HepG2 (cell line): ENCODE results near the gene PTPRO. TPM values are rescaled to one million over a fixed set of nuclear protein-coding genes. Genes with fewer than 3 reads are reported as not detected.
A peak's percentile ranks its signal among the peaks of the same experiment; 100 is the strongest.

Source experiments
- ATAC-seq: fragments of 200-7000 bp; cut with Tn5 transposase; 3 replicates; pipeline ENCODE4 v1.9.1; 2020; ENCODE audit warnings: mild to moderate bottlenecking, moderate library complexity
- BruUV-seq: library from RNA; stranded (reverse); fragments of 400-500 nt; replicated peaks from 2 replicates; lab custom pipeline; 2021; lab: Mats Ljungman, UMichigan
- CTCF ChIA-PET: fragments of 300-600 bp; formaldehyde crosslinking; extraction: SDS; loops from one replicate; lab custom pipeline; 2021; ENCODE audit warnings: low total read pairs, inconsistent platforms, low intra/inter-chr PET ratio; lab: Yijun Ruan, JAX
- POLR2A ChIA-PET: fragments of 350-600 bp; sonication (Branson Sonifier 250); formaldehyde crosslinking; loops from one replicate; lab custom pipeline; 2020; ENCODE audit warnings: antibody characterized with exemption, inconsistent platforms; lab: Yijun Ruan, JAX
- DNase-seq: peaks from one replicate; pipeline ENCODE4 v3.0.0-alpha.2; 2015; ENCODE audit warnings: low spot score
- FAIRE-seq: peaks from 3 replicates; lab custom pipeline; 2011; peaks lifted over from hg19 to GRCh38; lab: Jason Lieb, UNC
- H2AFZ ChIP-seq: one replicate; pipeline ENCODE4 v1.6.1; 2011; ENCODE audit warnings: low read length, inconsistent platforms
- H3K27ac ChIP-seq: fragments of 300-600 bp; 3 replicates; pipeline ENCODE4 v1.8.0; 2011; ENCODE audit warnings: mixed run types, mild to moderate bottlenecking, mixed read lengths, low read length, inconsistent platforms; ENCODE audit not compliant: insufficient read depth; ENCODE audit errors: extremely low read length
- H3K27me3 ChIP-seq, 2 experiments: fragments of 200-600 bp in 1 of 2; 2 replicates in 1 of 2; 3 replicates in 1 of 2; pipeline versions ENCODE4 v1.6.0 to v1.8.0; 2011; ENCODE audit warnings: low read length in 2 of 2, mild to moderate bottlenecking in 2 of 2, moderate library complexity in 2 of 2, inconsistent platforms in 1 of 2; ENCODE audit not compliant: insufficient read depth in 2 of 2, control insufficient read depth in 1 of 2
- H3K36me3 ChIP-seq, 2 experiments: fragments of 200-600 bp in 1 of 2; replicated peaks in 1 of 2; 2 replicates in 1 of 2; 3 replicates in 1 of 2; pipeline versions ENCODE4 v1.5.1 to v1.8.0; 2011; ENCODE audit warnings: low read length in 2 of 2, inconsistent platforms in 1 of 2; ENCODE audit not compliant: insufficient read depth in 2 of 2, control insufficient read depth in 1 of 2
- H3K4me1 ChIP-seq: 2 replicates; pipeline ENCODE4 v1.5.1; 2012; ENCODE audit warnings: low read length, inconsistent platforms; ENCODE audit not compliant: insufficient read depth
- H3K4me2 ChIP-seq: 2 replicates; pipeline ENCODE4 v1.6.0; 2011; ENCODE audit warnings: low read depth, low read length, inconsistent platforms
- H3K4me3 ChIP-seq, 3 experiments: fragments of 200-600 bp in 1 of 3; sonication (generic), shearing (Covaris generic) in 1 of 3; replicated peaks in 1 of 3; 2 replicates each; pipeline ENCODE4 v1.5.1; 2011 to 2016; ENCODE audit warnings: low read length in 3 of 3, inconsistent platforms in 2 of 3, low read depth in 2 of 3, mild to moderate bottlenecking in 2 of 3, control low read depth in 1 of 3, mixed read lengths in 1 of 3; ENCODE audit not compliant: insufficient read depth in 1 of 3
- H3K79me2 ChIP-seq: one replicate; pipeline ENCODE4 v1.6.1; 2011; ENCODE audit warnings: low read length, inconsistent platforms; ENCODE audit not compliant: insufficient read depth
- H3K9ac ChIP-seq: 2 replicates; pipeline ENCODE4 v1.6.0; 2011; ENCODE audit warnings: mild to moderate bottlenecking, low read depth, low read length, inconsistent platforms; ENCODE audit not compliant: insufficient read depth
- H3K9me3 ChIP-seq: 2 replicates; pipeline ENCODE4 v1.5.1; 2012; ENCODE audit warnings: mild to moderate bottlenecking, low read length
- H4K20me1 ChIP-seq: 2 replicates; pipeline ENCODE4 v1.6.0; 2011; ENCODE audit warnings: inconsistent platforms, mild to moderate bottlenecking, low read length, moderate library complexity; ENCODE audit not compliant: insufficient read depth
- ASH2L ChIP-seq: fragments of 300-600, 200-600 bp; sonication (generic); IDR thresholded peaks from 2 replicates; pipeline ENCODE4 v1.7.0; 2017; ENCODE audit warnings: low read depth, mild to moderate bottlenecking, moderate library complexity, mixed read lengths, low read length; ENCODE audit not compliant: insufficient read length
- CBX2 ChIP-seq, 2 experiments: fragments of 200-600 bp in 1 of 2; sonication (generic); formaldehyde crosslinking in 1 of 2; IDR thresholded peaks; 2 replicates each; pipeline versions ENCODE4 v1.7.0 to v1.8.1; 2018 to 2022; ENCODE audit warnings: low read depth in 2 of 2, low read length in 1 of 2, mild to moderate bottlenecking in 1 of 2, missing genetic modification reagents in 1 of 2
- CEBPB ChIP-seq: IDR thresholded peaks from 2 replicates; pipeline ENCODE4 v1.6.1; 2011; ENCODE audit warnings: low read depth, low read length, improper control_type of control experiment, borderline replicate concordance
- PRMT3 ChIP-seq: sonication (generic); formaldehyde crosslinking; IDR thresholded peaks from 2 replicates; pipeline ENCODE4 v1.8.1; 2022; ENCODE audit warnings: low read depth, mild to moderate bottlenecking, moderate library complexity, missing genetic modification reagents, borderline replicate concordance
- SP140L ChIP-seq: sonication (generic); formaldehyde crosslinking; IDR thresholded peaks from 2 replicates; pipeline ENCODE4 v1.4.0; 2020; ENCODE audit warnings: missing genetic modification reagents, borderline replicate concordance
- TAF15 ChIP-seq: fragments of 200-400 bp; formaldehyde crosslinking; IDR thresholded peaks from one replicate; pipeline ENCODE4 v1.6.1; 2018; ENCODE audit warnings: mild to moderate bottlenecking, low read depth, low read length; ENCODE audit not compliant: poor library complexity, severe bottlenecking
- TFAP4 ChIP-seq: sonication (generic); IDR thresholded peaks from 2 replicates; pipeline ENCODE4 v1.6.1; 2016; ENCODE audit warnings: low read depth, borderline replicate concordance
- THYN1 ChIP-seq: sonication (generic); formaldehyde crosslinking; IDR thresholded peaks from 2 replicates; pipeline ENCODE4 v1.8.1; 2023; ENCODE audit warnings: low read depth, mild to moderate bottlenecking, moderate library complexity, missing genetic modification reagents, borderline replicate concordance
- ZMYM2 ChIP-seq: sonication (generic); formaldehyde crosslinking; IDR thresholded peaks from 2 replicates; pipeline ENCODE4 v1.8.0; 2022; ENCODE audit warnings: mild to moderate bottlenecking, missing genetic modification reagents
- ZMYM4 ChIP-seq: sonication (generic); formaldehyde crosslinking; IDR thresholded peaks from 2 replicates; pipeline ENCODE4 v1.8.1; 2023; ENCODE audit warnings: mild to moderate bottlenecking, missing genetic modification reagents
- ZNF143 ChIP-seq: sonication (generic); formaldehyde crosslinking; IDR thresholded peaks from 2 replicates; pipeline ENCODE4 v1.4.0; 2020; ENCODE audit warnings: missing genetic modification reagents
- ZNF607 ChIP-seq: sonication (generic); formaldehyde crosslinking; IDR thresholded peaks from 2 replicates; pipeline ENCODE4 v1.5.1; 2020; ENCODE audit warnings: missing genetic modification reagents, mild to moderate bottlenecking, borderline replicate concordance
- ZNF777 ChIP-seq: sonication (generic); formaldehyde crosslinking; IDR thresholded peaks from 2 replicates; pipeline ENCODE4 v1.4.0; 2020; ENCODE audit warnings: missing genetic modification reagents
- WGBS: methylation state at CpG from one replicate; pipeline ENCODE4 v1.1.6; 2017; ENCODE audit warnings: low lambda C conversion rate; 5-methylcytosine and 5-hydroxymethylcytosine counted together
- in situ Hi-C: cut with HindIII; loops from 2 replicates; pipeline ENCODE4 v1.10.0; 2017; ENCODE audit warnings: low pct_unique_long_range_greater_than_20kb; ENCODE audit not compliant: extremely low pct_ligation_motif_present
- intact Hi-C: fragments of 100-400 bp; cut with micrococcal nuclease; formaldehyde crosslinking; loops from one replicate; pipeline ENCODE4 v1.10.0; 2022; ENCODE audit not compliant: unreplicated experiment
- polyA plus RNA-seq, 8 experiments: library from polyadenylated mRNA; depleted of rRNA in 3 of 8; stranded (reverse) in 7 of 8; unstranded in 1 of 8; fragments of >200 nt; fragmentation: Illumina TruSeq in 4 of 8; extraction: Trizol in 4 of 8; gene quantifications; 2 replicates each; pipeline versions ENCODE4 v1.2.1 to v1.2.3, GENCODE V29; 2011 to 2016; ENCODE audit warnings: low read depth in 4 of 8, missing spikeins in 1 of 8, mixed read lengths in 1 of 8; ENCODE audit not compliant: insufficient read depth in 1 of 8
- total RNA-seq, 5 experiments: library from RNA; depleted of rRNA; stranded (reverse); fragments of >200 nt; fragmentation: Illumina TruSeq; extraction: Trizol; gene quantifications; 2 replicates each; pipeline ENCODE4 v1.2.3, GENCODE V29; 2016; ENCODE audit warnings: low read depth in 1 of 5

PTPRO gene
- total and polyA plus RNA-seq, 2 of the 13 experiments (the other 11 are each of a cell fraction or from before 2014, with no cell fraction given): 0.04 TPM; not detected in 1

DNA sequence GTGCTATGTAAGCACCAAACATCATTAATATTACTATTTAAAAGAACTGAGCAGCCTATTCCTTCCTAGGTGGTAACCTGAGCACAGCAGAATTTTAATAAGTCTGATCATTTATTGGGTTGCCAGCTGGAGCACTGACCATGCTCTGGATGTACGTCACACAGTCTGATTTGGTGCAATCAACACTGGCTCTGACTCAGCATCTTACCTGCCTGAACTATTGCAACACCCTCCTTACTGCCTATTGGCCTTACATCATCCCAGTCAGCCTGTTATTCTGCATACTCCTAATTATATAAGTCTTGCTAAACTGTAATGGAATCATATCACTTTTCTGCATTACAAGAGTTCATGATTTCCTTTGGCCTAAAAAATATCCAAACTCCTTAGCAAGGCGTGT, 149.7 kb downstream of the PTPRO start:
- CTCF ChIA-PET: no interaction called here
- 4% methylated on average over 2 of the region's 2 CpGs for WGBS

DNA sequence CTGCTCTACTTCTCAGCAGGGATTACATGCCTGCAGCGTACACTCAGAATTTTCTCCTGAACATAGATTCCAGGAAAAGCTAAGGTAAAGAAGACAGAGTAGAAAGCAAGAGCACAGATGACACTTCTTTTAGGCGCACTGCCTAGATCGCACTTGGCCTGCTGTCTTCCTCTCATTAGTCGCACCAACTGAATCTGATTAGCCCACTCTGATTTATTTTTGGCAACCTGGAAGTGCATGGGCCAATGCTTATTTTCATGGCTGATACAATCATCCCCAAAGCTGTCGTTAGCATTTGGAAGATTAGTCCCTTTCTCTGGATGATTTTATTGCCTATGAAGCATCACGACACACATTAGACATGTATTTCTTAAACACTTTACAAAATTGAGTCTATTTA, 152.5 kb downstream of the PTPRO start:
- in situ Hi-C loops: no loop called here
- WGBS: 48% methylated on average over 6 of the region's 6 CpGs
- Histone ChIP-seq H3K4me3 (no peak overlapping the region), H3K9me3 (no peaks in the 10 kb centered on the region), H3K79me2 (no peaks in the 10 kb centered on the region), H2AFZ (no peak overlapping the region), H3K4me2 (no peak overlapping the region), H4K20me1 (no peaks in the 10 kb centered on the region), H3K4me1 (no peaks in the 10 kb centered on the region), H3K27me3 (no peaks in the 10 kb centered on the region), H3K36me3 (no peaks in the 10 kb centered on the region), H3K27ac (no peak overlapping the region), H3K9ac (no peak overlapping the region)
- no TSS peak for BruUV-seq
- intact Hi-C loops: no loop called here
- TF ChIP-seq SP140L (CRISPR knock-in tag): no peak
- no peak for TF ChIP-seq TFAP4
- no peak for TF ChIP-seq ZNF777 (CRISPR knock-in tag)
- TF ChIP-seq ZMYM4 (CRISPR knock-in tag): no peak
- TF ChIP-seq THYN1 (CRISPR knock-in tag): no peak
- no peak for TF ChIP-seq PRMT3 (CRISPR knock-in tag)
- no peak for TF ChIP-seq ASH2L
- no peak for TF ChIP-seq ZNF607
- ChIA-PET CTCF (no interaction called here), POLR2A (no interaction called here)
- DNase-seq: no peak
- no peak for FAIRE-seq
- ATAC-seq: no peak

More for the DNA sequence above, 149.7 kb downstream of the PTPRO start:
- H3K27ac ChIP-seq: no peak overlapping the region
- no peak overlapping the region for H3K4me3 ChIP-seq
- no peaks in the 10 kb centered on the region for H4K20me1 ChIP-seq
- H3K9ac ChIP-seq: no peak overlapping the region
- H2AFZ ChIP-seq: no peak overlapping the region
- DNase-seq: no peak
- intact Hi-C loops (no loop called here), in situ Hi-C loops (no loop called here)
- no peak for FAIRE-seq
- H3K27me3 ChIP-seq: no peaks in the 10 kb centered on the region
- no peaks in the 10 kb centered on the region for H3K4me1 ChIP-seq
- H3K9me3 ChIP-seq: no peaks in the 10 kb centered on the region
- no peaks in the 10 kb centered on the region for H3K79me2 ChIP-seq
- POLR2A ChIA-PET: no interaction called here
- TF ChIP-seq TAF15 (no peak), ZMYM2 (CRISPR knock-in tag) (no peak), CEBPB (peak; percentile 75), ZNF143 (CRISPR knock-in tag) (no peak), CBX2 (IDR thresholded peaks at IDR 0.05; ENCODE audit: low read depth, low read length) (no peak), CBX2 (CRISPR knock-in tag; IDR thresholded peaks at IDR 0.05; ENCODE audit: low read depth) (no peak)
- no peak for ATAC-seq
- no TSS peak for BruUV-seq
- no peak overlapping the region for H3K4me2 ChIP-seq
- no peaks in the 10 kb centered on the region for H3K36me3 ChIP-seq
